ENCODE measurements around the gene RYR2.

- TF ChIP-seq, protein P1, sequence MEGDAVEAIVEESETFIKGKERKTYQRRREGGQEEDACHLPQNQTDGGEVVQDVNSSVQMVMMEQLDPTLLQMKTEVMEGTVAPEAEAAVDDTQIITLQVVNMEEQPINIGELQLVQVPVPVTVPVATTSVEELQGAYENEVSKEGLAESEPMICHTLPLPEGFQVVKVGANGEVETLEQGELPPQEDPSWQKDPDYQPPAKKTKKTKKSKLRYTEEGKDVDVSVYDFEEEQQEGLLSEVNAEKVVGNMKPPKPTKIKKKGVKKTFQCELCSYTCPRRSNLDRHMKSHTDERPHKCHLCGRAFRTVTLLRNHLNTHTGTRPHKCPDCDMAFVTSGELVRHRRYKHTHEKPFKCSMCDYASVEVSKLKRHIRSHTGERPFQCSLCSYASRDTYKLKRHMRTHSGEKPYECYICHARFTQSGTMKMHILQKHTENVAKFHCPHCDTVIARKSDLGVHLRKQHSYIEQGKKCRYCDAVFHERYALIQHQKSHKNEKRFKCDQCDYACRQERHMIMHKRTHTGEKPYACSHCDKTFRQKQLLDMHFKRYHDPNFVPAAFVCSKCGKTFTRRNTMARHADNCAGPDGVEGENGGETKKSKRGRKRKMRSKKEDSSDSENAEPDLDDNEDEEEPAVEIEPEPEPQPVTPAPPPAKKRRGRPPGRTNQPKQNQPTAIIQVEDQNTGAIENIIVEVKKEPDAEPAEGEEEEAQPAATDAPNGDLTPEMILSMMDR (IDR thresholded peaks at IDR 0.05), result no peak
- no peak for TF ChIP-seq POLR2A (IDR thresholded peaks at IDR 0.05)
Observed at GRCh38 chr1:237428809-237429208, 386.8 kb downstream of the RYR2 start.

Measured in heart left ventricle (tissue), 13 donors.